ENCODE measurements around the gene KRT79.
A peak's percentile ranks its signal among the peaks of the same experiment; 100 is the strongest.

KRT79 gene

DNA sequence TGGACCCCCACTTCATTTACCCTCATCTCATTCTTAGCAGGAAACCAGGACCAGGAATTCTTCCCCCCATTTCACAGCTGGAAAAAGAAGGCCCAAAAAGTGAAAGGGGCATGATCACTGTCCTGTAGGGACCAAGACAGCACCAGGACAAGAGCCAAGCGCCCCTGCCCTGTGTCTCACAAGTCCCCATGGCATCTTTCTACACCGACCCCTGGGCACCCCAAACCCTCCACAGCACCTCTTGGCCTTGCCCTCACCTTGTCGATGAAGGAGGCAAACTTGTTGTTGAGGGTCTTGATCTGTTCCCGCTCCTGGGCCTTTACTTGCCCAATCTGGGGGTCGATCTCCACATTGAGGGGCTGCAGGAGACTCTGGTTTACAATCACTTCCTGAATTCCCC lies 57.7 kb downstream of the KRT79 start:
- no peaks in the 10 kb centered on the region for H3K27me3 ChIP-seq
- no peaks in the 10 kb centered on the region for H3K36me3 ChIP-seq
- H3K4me3 ChIP-seq: no peak overlapping the region
- TF ChIP-seq Cebpa-rat (IDR thresholded peaks at IDR 0.05): no peak
- H3K27ac ChIP-seq: no peak overlapping the region
- no peak overlapping the region for H3K9ac ChIP-seq
- H3K4me1 ChIP-seq: peaks cover 0 to 5% (median 0%) of the 10 kb centered on the region in 10 experiments; a peak in 2 of 20 replicates
- H4K20me1 ChIP-seq: no peaks in the 10 kb centered on the region
- H3K9me3 ChIP-seq (replicated peaks in 1 of 11): no peaks in the 10 kb centered on the region
- H3K4me2 ChIP-seq: no peak overlapping the region

DNA sequence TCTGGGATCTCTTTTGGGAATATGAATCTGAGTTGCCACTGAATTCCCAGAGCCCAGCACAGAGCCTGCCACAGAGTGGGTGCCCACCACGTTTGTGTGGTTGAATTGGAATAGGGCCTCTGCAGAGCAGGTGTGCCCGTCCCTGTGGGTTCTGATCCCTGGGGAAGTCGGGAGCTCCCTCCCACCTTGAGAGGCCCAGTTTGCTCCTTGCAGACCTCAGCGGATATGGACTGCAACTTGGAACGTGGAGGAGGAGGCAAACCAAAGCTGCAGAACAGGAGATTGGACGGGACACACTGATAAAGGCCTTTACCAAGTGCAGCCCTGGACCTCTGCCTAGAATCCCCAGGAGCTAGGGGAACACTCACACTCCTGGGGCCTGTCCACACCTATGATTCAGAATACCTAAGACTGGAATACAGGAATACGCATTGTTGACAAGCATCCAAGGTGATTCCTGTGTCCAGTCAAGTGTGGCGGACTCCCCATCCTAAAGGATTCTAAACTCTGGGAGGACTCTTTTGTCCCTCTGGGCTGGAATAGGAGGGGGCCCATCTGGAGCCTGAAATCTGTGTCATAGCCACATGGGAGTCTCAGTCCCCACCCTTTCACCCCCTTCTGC lies 59.4 kb downstream of the KRT79 start:
- no peaks in the 10 kb centered on the region for H3K36me3 ChIP-seq
- no peak overlapping the region for H3K4me3 ChIP-seq
- H3K9ac ChIP-seq: no peak overlapping the region
- peaks cover 0 to 5% (median 0%) of the 10 kb centered on the region in 10 experiments; a peak in 2 of 20 replicates for H3K4me1 ChIP-seq
- no peaks in the 10 kb centered on the region for H3K9me3 ChIP-seq (replicated peaks in 1 of 11)
- TF ChIP-seq Cebpa-rat (IDR thresholded peaks at IDR 0.05): no peak
- no peak overlapping the region for H3K4me2 ChIP-seq
- H3K27ac ChIP-seq: no peak overlapping the region
- no peaks in the 10 kb centered on the region for H4K20me1 ChIP-seq
- no peaks in the 10 kb centered on the region for H3K27me3 ChIP-seq

DNA sequence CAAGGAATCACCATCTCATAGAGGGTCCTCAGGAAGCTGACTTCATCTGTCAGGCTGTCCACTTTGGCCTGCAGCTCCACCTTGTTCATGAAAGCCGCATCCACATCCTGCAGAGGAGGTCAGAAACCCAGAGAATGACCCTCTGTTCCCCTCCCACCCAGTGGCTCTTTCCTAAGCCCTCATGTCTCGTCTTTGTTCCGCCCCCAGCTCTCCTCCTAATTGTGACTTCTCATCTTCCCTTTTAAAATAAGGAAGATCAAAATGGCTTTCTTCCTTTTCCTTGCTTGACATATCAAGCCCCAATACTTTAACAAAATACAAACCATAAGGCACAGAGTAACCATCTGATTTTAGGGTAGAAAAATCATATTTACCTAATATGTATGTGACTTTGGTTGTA lies 61.3 kb downstream of the KRT79 start:
- no peaks in the 10 kb centered on the region for H3K27me3 ChIP-seq

DNA sequence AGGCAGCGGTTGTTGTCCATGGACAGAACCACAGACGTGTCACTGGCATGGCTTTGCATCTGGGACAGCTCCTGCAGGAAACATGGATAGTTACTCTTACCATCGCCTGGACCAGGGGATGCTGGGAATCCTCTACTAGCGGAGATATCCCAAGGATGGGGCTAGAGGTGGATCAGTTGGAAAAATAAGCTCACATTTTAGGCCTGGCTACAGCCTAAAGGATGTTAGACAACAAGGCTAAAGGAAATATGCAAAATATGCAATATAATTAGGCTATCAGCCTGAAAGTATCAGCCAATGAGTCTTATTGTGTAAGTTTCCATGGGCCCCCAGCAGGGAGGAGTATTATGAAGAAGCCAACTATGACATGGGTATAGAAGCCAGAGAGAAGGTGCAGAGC lies 61.9 kb downstream of the KRT79 start:
- no peak for TF ChIP-seq Cebpa-rat (IDR thresholded peaks at IDR 0.05)
- H3K9me3 ChIP-seq (replicated peaks in 1 of 11): no peaks in the 10 kb centered on the region
- H3K27ac ChIP-seq: no peak overlapping the region
- H3K36me3 ChIP-seq: no peaks in the 10 kb centered on the region
- H3K4me1 ChIP-seq: peaks cover 0 to 5% (median 0%) of the 10 kb centered on the region in 10 experiments; a peak in 2 of 20 replicates
- no peak overlapping the region for H3K4me3 ChIP-seq
- peak overlapping the region in 1 of 11 experiments; percentile 20; a peak in 1 of 22 replicates for H3K4me2 ChIP-seq
- no peaks in the 10 kb centered on the region for H3K27me3 ChIP-seq
- no peaks in the 10 kb centered on the region for H4K20me1 ChIP-seq
- no peak overlapping the region for H3K9ac ChIP-seq

More for the DNA sequence above, 61.3 kb downstream of the KRT79 start:
- Histone ChIP-seq H3K9me3 (replicated peaks in 1 of 11) (no peaks in the 10 kb centered on the region), H3K27ac (no peak overlapping the region), H3K36me3 (no peaks in the 10 kb centered on the region), H3K9ac (no peak overlapping the region), H3K4me2 (peak overlapping the region in 1 of 11 experiments; percentile 20; a peak in 1 of 22 replicates), H3K4me1 (peaks cover 0 to 5% (median 0%) of the 10 kb centered on the region in 10 experiments; a peak in 2 of 20 replicates), H3K4me3 (no peak overlapping the region), H4K20me1 (no peaks in the 10 kb centered on the region)
- TF ChIP-seq Cebpa-rat (IDR thresholded peaks at IDR 0.05): no peak

DNA sequence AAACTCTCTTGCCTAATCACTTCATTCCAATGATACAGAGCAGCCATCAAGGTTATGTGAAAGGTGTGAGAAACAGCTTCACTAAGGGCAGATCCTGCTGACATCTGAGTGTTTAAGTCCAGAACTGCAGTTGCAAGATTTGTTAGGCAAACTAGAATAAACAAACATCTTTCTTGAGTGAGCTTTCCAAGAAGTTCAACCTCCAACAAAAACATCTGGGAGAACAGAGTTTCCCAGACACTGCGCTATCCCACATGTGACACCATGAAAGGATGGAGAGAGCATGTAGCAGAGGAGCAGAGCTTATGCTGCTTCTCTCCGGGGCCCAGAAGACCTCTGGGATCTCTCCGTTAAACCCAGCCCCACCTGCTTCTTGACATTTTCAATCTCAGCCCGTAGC lies 62.6 kb downstream of the KRT79 start:
- H3K4me2 ChIP-seq: no peak overlapping the region
- no peak for TF ChIP-seq Cebpa-rat (IDR thresholded peaks at IDR 0.05)
- H3K4me1 ChIP-seq: peaks cover 0 to 5% (median 0%) of the 10 kb centered on the region in 10 experiments; a peak in 2 of 20 replicates
- H3K4me3 ChIP-seq: no peak overlapping the region
- no peak overlapping the region for H3K27ac ChIP-seq
- H3K36me3 ChIP-seq: no peaks in the 10 kb centered on the region
- no peak overlapping the region for H3K9ac ChIP-seq
- H4K20me1 ChIP-seq: no peaks in the 10 kb centered on the region
- no peaks in the 10 kb centered on the region for H3K9me3 ChIP-seq (replicated peaks in 1 of 11)
- H3K27me3 ChIP-seq: no peaks in the 10 kb centered on the region
